CD14-positive monocyte (primary cell): ENCODE results near the gene MEP1A. TPM values are rescaled to one million over a fixed set of nuclear protein-coding genes. Genes with fewer than 3 reads are reported as not detected.

Source experiments
- DNase-seq, 3 donors: peaks; one replicate each; pipeline ENCODE4 v3.0.0-alpha.2; 2011 to 2022
- H2AFZ ChIP-seq: 2 replicates; pipeline ENCODE4 v1.6.0; 2012; ENCODE audit warnings: mild to moderate bottlenecking, low read depth, low read length, inconsistent platforms; ENCODE audit not compliant: insufficient read depth, poor library complexity, severe bottlenecking
- H3K27ac ChIP-seq, 2 donors: 1 replicate in 1 of 2; 2 replicates in 1 of 2; pipeline ENCODE4 v1.5.1; 2012 to 2013; ENCODE audit warnings: low read length in 2 of 2, control low read depth in 1 of 2, inconsistent platforms in 1 of 2, low read depth in 1 of 2, mild to moderate bottlenecking in 1 of 2
- H3K27me3 ChIP-seq, 2 donors: one replicate each; pipeline versions ENCODE4 v1.6.0 to v1.6.1; 2011 to 2013; ENCODE audit warnings: low read length in 2 of 2; ENCODE audit not compliant: control insufficient read depth in 2 of 2, insufficient read depth in 2 of 2
- H3K36me3 ChIP-seq, 2 donors: replicated peaks in 1 of 2; 1 replicate in 1 of 2; 2 replicates in 1 of 2; pipeline versions ENCODE4 v1.5.1 to v1.6.1; 2012 to 2013; ENCODE audit warnings: low read length in 2 of 2, control low read depth in 1 of 2, inconsistent platforms in 1 of 2, mild to moderate bottlenecking in 1 of 2; ENCODE audit not compliant: insufficient read depth in 2 of 2, control insufficient read depth in 1 of 2
- H3K4me1 ChIP-seq, 2 donors: 1 replicate in 1 of 2; 2 replicates in 1 of 2; pipeline versions ENCODE4 v1.5.1 to v1.6.1; 2012 to 2013; ENCODE audit warnings: low read length in 2 of 2, control low read depth in 1 of 2, inconsistent platforms in 1 of 2, mild to moderate bottlenecking in 1 of 2, moderate library complexity in 1 of 2; ENCODE audit not compliant: insufficient read depth in 2 of 2, control insufficient read depth in 1 of 2
- H3K4me2 ChIP-seq: replicated peaks from 2 replicates; pipeline ENCODE3; 2012; ENCODE audit warnings: low read length, moderate library complexity, mild to moderate bottlenecking; ENCODE audit not compliant: poor library complexity, severe bottlenecking; ENCODE audit errors: extremely low read depth
- H3K4me3 ChIP-seq, 3 experiments: fragments of 200-600 bp in 1 of 3; sonication (generic) in 1 of 3; replicated peaks in 1 of 3; 1 replicate in 2 of 3; 2 replicates in 1 of 3; pipeline ENCODE4 v1.5.1; 2011 to 2013; ENCODE audit warnings: low read length in 3 of 3, mild to moderate bottlenecking in 3 of 3, control low read depth in 2 of 3, low read depth in 2 of 3, inconsistent platforms in 1 of 3, moderate library complexity in 1 of 3
- H3K79me2 ChIP-seq: 2 replicates; pipeline ENCODE4 v1.6.0; 2012; ENCODE audit warnings: mild to moderate bottlenecking, control low read depth, inconsistent platforms, low read length, moderate library complexity; ENCODE audit not compliant: insufficient read depth
- H3K9ac ChIP-seq: 2 replicates; pipeline ENCODE4 v1.6.0; 2017; ENCODE audit warnings: low read length, mild to moderate bottlenecking; ENCODE audit not compliant: insufficient read depth, poor library complexity, severe bottlenecking
- H3K9me3 ChIP-seq, 2 donors: replicated peaks in 1 of 2; 1 replicate in 1 of 2; 2 replicates in 1 of 2; pipeline versions ENCODE4 v1.5.1 to v1.6.1; 2012 to 2013; ENCODE audit warnings: low read length in 2 of 2, control low read depth in 1 of 2; ENCODE audit not compliant: control insufficient read depth in 1 of 2, insufficient read depth in 1 of 2
- H4K20me1 ChIP-seq: 2 replicates; pipeline ENCODE4 v1.6.0; 2012; ENCODE audit warnings: mild to moderate bottlenecking, low read length, control low read depth, moderate library complexity; ENCODE audit not compliant: insufficient read depth
- H3K27ac Mint-ChIP-seq, 7 donors: one replicate each; pipeline ENCODE4 v1.8.0; 2020; ENCODE audit warnings: mild to moderate bottlenecking in 7 of 7, mixed read lengths in 7 of 7, moderate library complexity in 6 of 7, inconsistent platforms in 2 of 7
- H3K27me3 Mint-ChIP-seq, 3 donors: one replicate each; pipeline ENCODE4 v1.8.0; 2021 to 2022; ENCODE audit warnings: low read depth in 3 of 3, mild to moderate bottlenecking in 3 of 3, mixed read lengths in 3 of 3, moderate library complexity in 3 of 3, inconsistent platforms in 1 of 3
- H3K36me3 Mint-ChIP-seq, 2 donors: one replicate each; pipeline ENCODE4 v1.8.0; 2020; ENCODE audit warnings: mixed read lengths in 2 of 2, inconsistent platforms in 1 of 2, mild to moderate bottlenecking in 1 of 2
- H3K4me1 Mint-ChIP-seq: one replicate; pipeline ENCODE4 v1.8.0; 2020; ENCODE audit warnings: mild to moderate bottlenecking, mixed read lengths
- H3K4me3 Mint-ChIP-seq, 2 donors: one replicate each; pipeline ENCODE4 v1.8.0; 2020; ENCODE audit warnings: mild to moderate bottlenecking in 2 of 2, mixed read lengths in 2 of 2, moderate library complexity in 1 of 2
- H3K9me3 Mint-ChIP-seq, 7 donors: one replicate each; pipeline ENCODE4 v1.8.0; 2020 to 2022; ENCODE audit warnings: mixed read lengths in 7 of 7, mild to moderate bottlenecking in 6 of 7, moderate library complexity in 6 of 7, inconsistent platforms in 2 of 7
- CTCF ChIP-seq: fragments of 200-600 bp; IDR thresholded peaks from one replicate; pipeline ENCODE4 v1.8.0; 2022; ENCODE audit warnings: antibody characterized with exemption, mild to moderate bottlenecking
- WGBS: methylation state at CpG from one replicate; pipeline ENCODE4 v1.1.5; 2013; ENCODE audit warnings: missing lambda C conversion rate; ENCODE audit not compliant: insufficient coverage; 5-methylcytosine and 5-hydroxymethylcytosine counted together
- intact Hi-C, 2 donors: fragments of 100-400 bp; cut with micrococcal nuclease; formaldehyde crosslinking; loops; one replicate each; pipeline versions ENCODE4 v1.15.0 to v1.15.1; 2023
- polyA plus RNA-seq, 3 donors: library from polyadenylated mRNA; depleted of rRNA in 1 of 3; unstranded in 2 of 3; stranded (reverse) in 1 of 3; fragments of 300-500 nt in 2 of 3; fragments of >200 nt in 1 of 3; fragmentation: Illumina TruSeq in 2 of 3; gene quantifications; 1 replicate in 2 of 3; 2 replicates in 1 of 3; pipeline ENCODE4 v1.2.3, GENCODE V29; 2012 to 2021

MEP1A gene
- polyA plus RNA-seq, 3 donors, result 0.05 to 0.10 (median 0.07) TPM

DNA sequence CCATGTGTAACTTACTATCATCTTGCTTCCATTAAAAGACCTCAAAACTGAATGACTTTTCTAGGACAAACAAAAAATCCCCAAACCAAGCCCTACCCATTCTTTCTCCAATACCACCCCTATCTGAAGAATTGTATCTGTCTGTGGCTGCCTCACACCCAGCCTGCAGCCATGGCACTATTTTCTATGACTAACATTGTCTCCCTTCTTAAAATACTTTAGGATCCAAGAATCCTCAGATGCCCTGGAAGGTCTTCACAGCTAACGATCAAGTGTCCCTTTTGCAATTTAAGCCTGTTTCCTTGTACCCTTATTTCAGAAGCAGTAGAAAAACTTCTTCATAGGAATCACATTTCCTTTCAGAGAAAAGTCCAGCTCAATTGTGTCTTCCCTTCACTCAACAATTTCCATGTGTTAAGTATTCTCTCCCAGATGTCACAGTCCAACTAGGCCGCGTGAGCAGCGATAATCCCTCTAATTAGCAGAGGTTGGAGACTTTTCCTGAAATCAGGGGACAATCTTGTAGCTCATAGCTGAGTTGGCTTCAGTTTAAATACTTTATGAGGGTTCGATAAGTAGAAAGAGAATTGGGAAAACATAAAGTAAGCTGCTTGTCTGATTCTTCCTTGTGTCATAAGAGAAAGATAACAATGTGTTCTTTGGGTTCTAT is 5.2 kb upstream of the MEP1A start:
- peaks cover 1% of the 10 kb centered on the region for H3K4me1 Mint-ChIP-seq
- Histone ChIP-seq H3K79me2 (no peaks in the 10 kb centered on the region), H3K4me2 (no peak overlapping the region), H3K4me3 (no peak overlapping the region), H3K4me1 (no peaks in the 10 kb centered on the region), H3K9me3 (no peaks in the 10 kb centered on the region), H2AFZ (no peak overlapping the region), H3K27me3 (no peaks in the 10 kb centered on the region), H3K36me3 (no peaks in the 10 kb centered on the region), H4K20me1 (no peaks in the 10 kb centered on the region), H3K27ac (no peak overlapping the region), H3K9ac (no peak overlapping the region)
- H3K27ac Mint-ChIP-seq, result no peak overlapping the region
- DNase-seq, result no peak
- H3K4me3 Mint-ChIP-seq, result no peak overlapping the region
- intact Hi-C loops, result no loop called here
- WGBS, result 100% methylated on average over 1 of the region's 5 CpGs
- peaks cover 0 to 5% (median 3%) of the 10 kb centered on the region in 3 donors for H3K27me3 Mint-ChIP-seq
- H3K36me3 Mint-ChIP-seq, result no peaks in the 10 kb centered on the region
- H3K9me3 Mint-ChIP-seq, result no peaks in the 10 kb centered on the region
- TF ChIP-seq CTCF, result no peak

GRCh38 chr6:46788791-46789190 is 4.4 kb upstream of the MEP1A start:
- Histone ChIP-seq H3K4me2 (no peak overlapping the region), H3K9me3 (no peaks in the 10 kb centered on the region), H3K4me3 (no peak overlapping the region), H3K27me3 (no peaks in the 10 kb centered on the region), H3K79me2 (no peaks in the 10 kb centered on the region), H3K4me1 (no peaks in the 10 kb centered on the region), H2AFZ (no peak overlapping the region), H3K36me3 (no peaks in the 10 kb centered on the region), H3K9ac (no peak overlapping the region), H3K27ac (no peak overlapping the region), H4K20me1 (no peaks in the 10 kb centered on the region)
- H3K36me3 Mint-ChIP-seq, result no peaks in the 10 kb centered on the region
- WGBS, result 100% methylated on average over 1 of the region's 3 CpGs
- no peak overlapping the region for H3K4me3 Mint-ChIP-seq
- H3K9me3 Mint-ChIP-seq, result no peaks in the 10 kb centered on the region
- intact Hi-C loops, result no loop called here
- no peak for TF ChIP-seq CTCF
- H3K27me3 Mint-ChIP-seq, result peaks cover 0 to 3% (median 1%) of the 10 kb centered on the region in 3 donors
- DNase-seq, result no peak
- no peak overlapping the region for H3K27ac Mint-ChIP-seq
- H3K4me1 Mint-ChIP-seq, result peaks cover 1% of the 10 kb centered on the region
